HepG2 (cell line): ENCODE results near the gene TMEM86B. TPM values are rescaled to one million over a fixed set of nuclear protein-coding genes. Genes with fewer than 3 reads are reported as not detected.

Source experiments
- ARID4A ChIP-seq: sonication (generic); formaldehyde crosslinking; IDR thresholded peaks from 2 replicates; pipeline ENCODE4 v1.5.0; 2020; ENCODE audit warnings: mild to moderate bottlenecking, missing genetic modification reagents, borderline replicate concordance
- BORCS8-MEF2B ChIP-seq: sonication (generic); formaldehyde crosslinking; IDR thresholded peaks from 2 replicates; pipeline ENCODE4 v1.8.0; 2022; ENCODE audit warnings: mild to moderate bottlenecking, missing genetic modification reagents
- BRD4 ChIP-seq: sonication (generic); formaldehyde crosslinking; IDR thresholded peaks from 2 replicates; pipeline ENCODE4 v1.4.0; 2020; ENCODE audit warnings: missing genetic modification reagents
- CENPX ChIP-seq: sonication (generic); formaldehyde crosslinking; IDR thresholded peaks from 2 replicates; pipeline ENCODE4 v1.9.0; 2021; ENCODE audit warnings: mild to moderate bottlenecking, missing genetic modification reagents, moderate library complexity
- GMEB1 ChIP-seq: sonication (generic); formaldehyde crosslinking; IDR thresholded peaks from 2 replicates; pipeline ENCODE4 v1.5.1; 2020; ENCODE audit warnings: missing genetic modification reagents, mild to moderate bottlenecking, borderline replicate concordance
- HOXA7 ChIP-seq: sonication (generic); formaldehyde crosslinking; IDR thresholded peaks from 2 replicates; pipeline ENCODE4 v1.8.1; 2022; ENCODE audit warnings: mild to moderate bottlenecking, missing genetic modification reagents, moderate library complexity
- JARID2 ChIP-seq: sonication (generic); formaldehyde crosslinking; IDR thresholded peaks from 2 replicates; pipeline ENCODE4 v1.8.1; 2023; ENCODE audit warnings: missing genetic modification reagents, inconsistent platforms; ENCODE audit not compliant: insufficient replicate concordance
- POGZ ChIP-seq: sonication (generic); formaldehyde crosslinking; IDR thresholded peaks from 2 replicates; pipeline ENCODE4 v1.4.0; 2020; ENCODE audit warnings: mild to moderate bottlenecking, missing genetic modification reagents
- SALL2 ChIP-seq: sonication (generic); formaldehyde crosslinking; IDR thresholded peaks from 2 replicates; pipeline ENCODE4 v1.8.1; 2023; ENCODE audit warnings: mild to moderate bottlenecking, missing genetic modification reagents, inconsistent platforms
- SUZ12 ChIP-seq: fragments of 150-350 bp; IDR thresholded peaks from 2 replicates; pipeline ENCODE4 v1.6.1; 2014; ENCODE audit warnings: low read depth, low read length
- ZNF639 ChIP-seq: conservative IDR thresholded peaks from 2 replicates; pipeline ENCODE4 v1.6.1; 2018; ENCODE audit warnings: missing genetic modification reagents
- ZNF724P ChIP-seq: sonication (generic); formaldehyde crosslinking; IDR thresholded peaks from 2 replicates; pipeline ENCODE4 v1.8.0; 2022; ENCODE audit warnings: missing genetic modification reagents, borderline replicate concordance
- ZNF776 ChIP-seq: sonication (generic); formaldehyde crosslinking; IDR thresholded peaks from 2 replicates; pipeline ENCODE4 v1.4.0; 2020; ENCODE audit warnings: mild to moderate bottlenecking, missing genetic modification reagents
- polyA plus RNA-seq, 8 experiments: library from polyadenylated mRNA; depleted of rRNA in 3 of 8; stranded (reverse) in 7 of 8; unstranded in 1 of 8; fragments of >200 nt; fragmentation: Illumina TruSeq in 4 of 8; extraction: Trizol in 4 of 8; gene quantifications; 2 replicates each; pipeline versions ENCODE4 v1.2.1 to v1.2.3, GENCODE V29; 2011 to 2016; ENCODE audit warnings: low read depth in 4 of 8, missing spikeins in 1 of 8, mixed read lengths in 1 of 8; ENCODE audit not compliant: insufficient read depth in 1 of 8
- total RNA-seq, 5 experiments: library from RNA; depleted of rRNA; stranded (reverse); fragments of >200 nt; fragmentation: Illumina TruSeq; extraction: Trizol; gene quantifications; 2 replicates each; pipeline ENCODE4 v1.2.3, GENCODE V29; 2016; ENCODE audit warnings: low read depth in 1 of 5
- TF ChIP-seq, protein P1 (sequence below): sonication (generic); formaldehyde crosslinking; IDR thresholded peaks from 2 replicates; pipeline ENCODE4 v1.4.0; 2020; ENCODE audit warnings: missing genetic modification reagents, borderline replicate concordance
- TF ChIP-seq, protein P2 (sequence below): sonication (generic); formaldehyde crosslinking; IDR thresholded peaks from 2 replicates; pipeline ENCODE4 v1.5.0; 2020; ENCODE audit warnings: missing genetic modification reagents
- TF ChIP-seq, protein P3 (sequence below): IDR thresholded peaks from 2 replicates; pipeline ENCODE4 v1.6.1; 2018; ENCODE audit warnings: missing genetic modification reagents

Gene TMEM86B
- total and polyA plus RNA-seq, 2 of the 13 experiments (the other 11 are each of a cell fraction or from before 2014, with no cell fraction given) = 7.7 to 9.6 TPM

DNA sequence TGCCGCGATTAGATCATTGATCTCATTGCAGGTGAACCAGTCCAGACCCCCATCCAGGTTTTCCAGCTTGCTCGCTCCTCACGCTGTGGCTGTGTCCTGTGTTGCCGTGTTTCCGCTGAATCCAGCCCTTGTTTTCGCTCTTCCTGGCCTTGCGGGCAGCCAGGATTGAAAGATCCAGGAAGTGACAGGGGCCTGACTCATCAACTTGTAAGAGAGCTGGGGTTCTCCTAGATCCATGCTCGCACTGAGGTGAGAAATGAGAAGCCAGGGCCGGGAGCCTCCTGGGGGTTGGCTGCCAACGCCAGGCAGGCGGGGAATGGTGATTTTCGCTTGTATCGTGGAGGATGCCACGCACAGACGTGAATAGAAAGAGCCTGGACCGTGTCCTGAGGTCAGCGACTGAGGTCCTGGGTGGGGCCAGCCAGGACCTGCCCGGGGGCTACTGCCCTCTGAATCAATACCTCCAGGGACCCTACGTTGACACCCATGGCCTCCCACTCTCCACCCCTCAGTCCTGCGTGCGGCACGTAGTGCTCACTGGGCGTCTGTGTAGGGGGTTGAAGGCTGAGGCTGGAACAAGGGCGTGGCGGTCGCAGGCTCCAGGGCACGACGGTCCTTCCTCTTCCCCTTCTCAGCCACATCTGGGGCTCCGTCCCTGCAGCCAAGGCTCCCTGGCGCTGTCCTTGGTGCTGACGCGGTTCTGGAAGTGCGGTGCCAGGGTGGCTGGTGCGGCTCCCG is 11.9 kb downstream of the TMEM86B start (continued):
- peak; percentile 98 for TF ChIP-seq ARID4A
- TF ChIP-seq, protein P1, sequence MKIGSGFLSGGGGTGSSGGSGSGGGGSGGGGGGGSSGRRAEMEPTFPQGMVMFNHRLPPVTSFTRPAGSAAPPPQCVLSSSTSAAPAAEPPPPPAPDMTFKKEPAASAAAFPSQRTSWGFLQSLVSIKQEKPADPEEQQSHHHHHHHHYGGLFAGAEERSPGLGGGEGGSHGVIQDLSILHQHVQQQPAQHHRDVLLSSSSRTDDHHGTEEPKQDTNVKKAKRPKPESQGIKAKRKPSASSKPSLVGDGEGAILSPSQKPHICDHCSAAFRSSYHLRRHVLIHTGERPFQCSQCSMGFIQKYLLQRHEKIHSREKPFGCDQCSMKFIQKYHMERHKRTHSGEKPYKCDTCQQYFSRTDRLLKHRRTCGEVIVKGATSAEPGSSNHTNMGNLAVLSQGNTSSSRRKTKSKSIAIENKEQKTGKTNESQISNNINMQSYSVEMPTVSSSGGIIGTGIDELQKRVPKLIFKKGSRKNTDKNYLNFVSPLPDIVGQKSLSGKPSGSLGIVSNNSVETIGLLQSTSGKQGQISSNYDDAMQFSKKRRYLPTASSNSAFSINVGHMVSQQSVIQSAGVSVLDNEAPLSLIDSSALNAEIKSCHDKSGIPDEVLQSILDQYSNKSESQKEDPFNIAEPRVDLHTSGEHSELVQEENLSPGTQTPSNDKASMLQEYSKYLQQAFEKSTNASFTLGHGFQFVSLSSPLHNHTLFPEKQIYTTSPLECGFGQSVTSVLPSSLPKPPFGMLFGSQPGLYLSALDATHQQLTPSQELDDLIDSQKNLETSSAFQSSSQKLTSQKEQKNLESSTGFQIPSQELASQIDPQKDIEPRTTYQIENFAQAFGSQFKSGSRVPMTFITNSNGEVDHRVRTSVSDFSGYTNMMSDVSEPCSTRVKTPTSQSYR = peak; percentile 86
- peak; percentile 88; the same call in 1 of the 2 replicates for TF ChIP-seq SALL2 (CRISPR knock-in tag)
- TF ChIP-seq BRD4 = no peak; the same call in none of the 2 replicates
- TF ChIP-seq, protein P2, sequence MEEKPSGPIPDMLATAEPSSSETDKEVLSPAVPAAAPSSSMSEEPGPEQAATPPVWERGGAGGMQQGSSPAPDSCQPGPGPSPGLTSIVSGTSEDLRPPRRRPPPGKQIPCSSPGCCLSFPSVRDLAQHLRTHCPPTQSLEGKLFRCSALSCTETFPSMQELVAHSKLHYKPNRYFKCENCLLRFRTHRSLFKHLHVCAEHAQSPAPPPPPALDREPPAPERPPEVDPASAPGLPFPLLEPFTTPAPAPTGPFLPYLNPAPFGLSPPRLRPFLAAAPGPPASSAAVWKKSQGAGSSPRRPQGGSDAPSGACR (CRISPR knock-in tag) = peak; percentile 96
- 0 out of 2 replicates have a peak, but pooled peaks have one; percentile 16 for TF ChIP-seq ZNF776 (CRISPR knock-in tag)
- TF ChIP-seq, protein P3, sequence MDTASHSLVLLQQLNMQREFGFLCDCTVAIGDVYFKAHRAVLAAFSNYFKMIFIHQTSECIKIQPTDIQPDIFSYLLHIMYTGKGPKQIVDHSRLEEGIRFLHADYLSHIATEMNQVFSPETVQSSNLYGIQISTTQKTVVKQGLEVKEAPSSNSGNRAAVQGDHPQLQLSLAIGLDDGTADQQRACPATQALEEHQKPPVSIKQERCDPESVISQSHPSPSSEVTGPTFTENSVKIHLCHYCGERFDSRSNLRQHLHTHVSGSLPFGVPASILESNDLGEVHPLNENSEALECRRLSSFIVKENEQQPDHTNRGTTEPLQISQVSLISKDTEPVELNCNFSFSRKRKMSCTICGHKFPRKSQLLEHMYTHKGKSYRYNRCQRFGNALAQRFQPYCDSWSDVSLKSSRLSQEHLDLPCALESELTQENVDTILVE (CRISPR knock-in tag) = peak; percentile 78
- TF ChIP-seq JARID2 (CRISPR knock-in tag) = peak; percentile 97
- peak; percentile 97 for TF ChIP-seq BORCS8-MEF2B
- no peak for TF ChIP-seq CENPX
- TF ChIP-seq SUZ12 = 0 out of 2 replicates have a peak, but pooled peaks have one; percentile 32
- TF ChIP-seq POGZ = peak; percentile 85
- TF ChIP-seq ZNF724P = peak; percentile 88
- no peak; the same call in 1 of the 2 replicates for TF ChIP-seq HOXA7 (CRISPR knock-in tag)
- peak; percentile 68; the same call in 1 of the 2 replicates for TF ChIP-seq ZNF639 (CRISPR knock-in tag)
- peak; percentile 81 for TF ChIP-seq GMEB1 (CRISPR knock-in tag)
